SK-N-SH treated with all-trans-retinoic acid at 6 μM for 48 hours (cell line): ENCODE measurements around the gene CRLF1.

Experiments used
- ATAC-seq: fragments of 200-7000 bp; cut with Tn5 transposase; 3 replicates; pipeline ENCODE4 v1.9.1; 2020; ENCODE audit warnings: mild to moderate bottlenecking, moderate library complexity
- ARNTL ChIP-seq: fragments of 450-650 bp; formaldehyde crosslinking; IDR thresholded peaks from 2 replicates; pipeline ENCODE4 v1.5.0; 2020; ENCODE audit warnings: low read depth, mild to moderate bottlenecking, moderate library complexity, borderline replicate concordance
- CREB5 ChIP-seq: fragments of 250-450 bp; sonication (Bioruptor Pico); IDR thresholded peaks from 2 replicates; pipeline ENCODE4 v1.5.1; 2020; ENCODE audit warnings: low read depth, mild to moderate bottlenecking, moderate library complexity
- CSDC2 ChIP-seq: fragments of 250-450 bp; sonication (Bioruptor Pico); IDR thresholded peaks from 2 replicates; pipeline ENCODE4 v1.5.0; 2020; ENCODE audit warnings: mild to moderate bottlenecking, moderate library complexity
- CSRNP3 ChIP-seq: fragments of 250-450 bp; sonication (Bioruptor Pico); IDR thresholded peaks from 2 replicates; pipeline ENCODE4 v1.5.1; 2021; ENCODE audit warnings: mild to moderate bottlenecking, moderate library complexity
- ESRRG ChIP-seq: fragments of 250-450 bp; sonication (Bioruptor Pico); IDR thresholded peaks from 2 replicates; pipeline ENCODE4 v1.6.1; 2021; ENCODE audit warnings: mild to moderate bottlenecking
- OSR1 ChIP-seq: fragments of 250-450 bp; sonication (Bioruptor Pico); IDR thresholded peaks from 2 replicates; pipeline ENCODE4 v1.8.0; 2022; ENCODE audit warnings: moderate library complexity, mild to moderate bottlenecking, inconsistent platforms
- PATZ1 ChIP-seq: fragments of 250-450 bp; sonication (Bioruptor Pico); IDR thresholded peaks from 2 replicates; pipeline ENCODE4 v1.8.0; 2020; ENCODE audit warnings: mild to moderate bottlenecking, moderate library complexity, borderline replicate concordance
- POU6F1 ChIP-seq: fragments of 250-450 bp; sonication (Bioruptor Pico); IDR thresholded peaks from 2 replicates; pipeline ENCODE4 v1.8.0; 2021; ENCODE audit warnings: low read depth, mild to moderate bottlenecking, moderate library complexity, borderline replicate concordance
- RARB ChIP-seq: fragments of 250-450 bp; sonication (Bioruptor Pico); IDR thresholded peaks from 2 replicates; pipeline ENCODE4 v1.8.0; 2021; ENCODE audit warnings: mild to moderate bottlenecking, moderate library complexity
- SNAI2 ChIP-seq: fragments of 250-450 bp; sonication (Bioruptor Pico); IDR thresholded peaks from 2 replicates; pipeline ENCODE4 v1.5.0; 2020; ENCODE audit warnings: mild to moderate bottlenecking, moderate library complexity
- TCF4 ChIP-seq: fragments of 250-450 bp; sonication (Bioruptor Pico); IDR thresholded peaks from 2 replicates; pipeline ENCODE4 v1.8.0; 2021; ENCODE audit warnings: mild to moderate bottlenecking, moderate library complexity, borderline replicate concordance
- TOX ChIP-seq: fragments of 250-450 bp; sonication (Bioruptor Pico); IDR thresholded peaks from 2 replicates; pipeline ENCODE4 v1.8.0; 2021; ENCODE audit warnings: mild to moderate bottlenecking, moderate library complexity, borderline replicate concordance
- TSHZ2 ChIP-seq: fragments of 250-450 bp; sonication (Bioruptor Pico); IDR thresholded peaks from 2 replicates; pipeline ENCODE4 v1.5.0; 2020; ENCODE audit warnings: mild to moderate bottlenecking, moderate library complexity
- ZFP3 ChIP-seq: fragments of 250-450 bp; sonication (Bioruptor Pico); IDR thresholded peaks from 2 replicates; pipeline ENCODE4 v1.5.0; 2020; ENCODE audit warnings: mild to moderate bottlenecking, moderate library complexity
- ZFP30 ChIP-seq: fragments of 450-650 bp; formaldehyde crosslinking; IDR thresholded peaks from 2 replicates; pipeline ENCODE4 v1.5.0; 2022; ENCODE audit warnings: mild to moderate bottlenecking, moderate library complexity
- ZNF70 ChIP-seq: fragments of 450-650 bp; formaldehyde crosslinking; IDR thresholded peaks from 2 replicates; pipeline ENCODE4 v1.5.0; 2020; ENCODE audit warnings: mild to moderate bottlenecking, moderate library complexity
- ZNF8 ChIP-seq: fragments of 450-650 bp; formaldehyde crosslinking; IDR thresholded peaks from 2 replicates; pipeline ENCODE4 v1.5.0; 2020; ENCODE audit warnings: mild to moderate bottlenecking, moderate library complexity

Gene CRLF1

GRCh38 chr19:18626906-18627305, 20.3 kb upstream of the CRLF1 start:
- no peak for ATAC-seq
- TF ChIP-seq CSDC2 (CRISPR knock-in tag) (no peak), TOX (CRISPR knock-in tag) (no peak), TCF4 (no peak), ARNTL (CRISPR knock-in tag) (no peak), SNAI2 (no peak), OSR1 (CRISPR knock-in tag) (no peak), POU6F1 (CRISPR knock-in tag) (no peak), TSHZ2 (no peak), PATZ1 (no peak), ZFP30 (CRISPR knock-in tag) (no peak), CSRNP3 (no peak), ZFP3 (CRISPR knock-in tag) (no peak), ZNF8 (CRISPR knock-in tag) (no peak), CREB5 (no peak), ZNF70 (CRISPR knock-in tag) (no peak), ESRRG (CRISPR knock-in tag) (no peak)

GRCh38 chr19:18620902-18621301, 14.3 kb upstream of the CRLF1 start:
- ATAC-seq, result no peak
- TF ChIP-seq ESRRG (CRISPR knock-in tag) (no peak), CSDC2 (CRISPR knock-in tag) (no peak)

- no peak for ATAC-seq
- TF ChIP-seq ESRRG (CRISPR knock-in tag), result no peak
- TF ChIP-seq SNAI2, result no peak
- no peak for TF ChIP-seq TOX (CRISPR knock-in tag)
- TF ChIP-seq ZNF70 (CRISPR knock-in tag), result no peak
- no peak for TF ChIP-seq CSRNP3
- no peak for TF ChIP-seq RARB (CRISPR knock-in tag)
- TF ChIP-seq PATZ1, result no peak
Observed at GRCh38 chr19:18620311-18620710, 13.7 kb upstream of the CRLF1 start.
